Endothelial cell of umbilical vein (primary cell): ENCODE measurements around the gene SLC15A2.

Experiments used
- CTCF ChIP-seq, 2 donors: IDR thresholded peaks; 1 replicate in 1 of 2; 2 replicates in 1 of 2; pipeline ENCODE4 v1.5.1; 2011; ENCODE audit warnings: low read length in 2 of 2, mild to moderate bottlenecking in 2 of 2, moderate library complexity in 2 of 2, control low read depth in 1 of 2, inconsistent platforms in 1 of 2, low read depth in 1 of 2; ENCODE audit not compliant: insufficient read depth in 1 of 2; ENCODE audit errors: extremely low read depth in 1 of 2
- MAX ChIP-seq: IDR thresholded peaks from 2 replicates; pipeline ENCODE4 v1.6.1; 2011; ENCODE audit not compliant: insufficient read depth, insufficient read length
- POLR2A ChIP-seq: IDR thresholded peaks from 2 replicates; pipeline ENCODE4 v1.6.1; 2012; ENCODE audit warnings: low read depth, mild to moderate bottlenecking, control low read depth, low read length
- POLR2AphosphoS5 ChIP-seq: IDR thresholded peaks from 2 replicates; pipeline ENCODE4 v1.6.1; 2012; ENCODE audit warnings: low read depth, mild to moderate bottlenecking, control low read depth, low read length, moderate library complexity; ENCODE audit not compliant: insufficient read depth

- no peak for TF ChIP-seq CTCF (IDR thresholded peaks at IDR 0.05; ENCODE audit: extremely low read depth in 1 of 2, insufficient read depth in 1 of 2, low read depth in 1 of 2, low read length in 2 of 2)
- no peak for TF ChIP-seq POLR2A
- TF ChIP-seq POLR2AphosphoS5, result no peak
- no peak for TF ChIP-seq MAX
Observed at GRCh38 chr3:121969631-121970030, 75.4 kb downstream of the SLC15A2 start.
